HepG2 (cell line): ENCODE measurements around the gene STN1. TPM values are rescaled to one million over a fixed set of nuclear protein-coding genes. Genes with fewer than 3 reads are reported as not detected.

Experiments used
- FOXA1 ChIP-seq, 2 experiments: fragments of 450-650 bp in 1 of 2; sonication (generic) in 1 of 2; formaldehyde crosslinking in 1 of 2; IDR thresholded peaks; 2 replicates each; pipeline versions ENCODE4 v1.4.0 to v1.6.1; 2016 to 2020; ENCODE audit warnings: missing genetic modification reagents in 1 of 2
- FOXA3 ChIP-seq: IDR thresholded peaks from 2 replicates; pipeline ENCODE4 v1.6.1; 2016; ENCODE audit warnings: missing genetic modification reagents, missing compliant biosample characterization
- FUBP1 ChIP-seq: sonication (generic); formaldehyde crosslinking; IDR thresholded peaks from 2 replicates; pipeline ENCODE4 v1.5.1; 2020; ENCODE audit warnings: missing genetic modification reagents, mild to moderate bottlenecking, borderline replicate concordance
- GLMP ChIP-seq: sonication (generic); formaldehyde crosslinking; IDR thresholded peaks from 2 replicates; pipeline ENCODE4 v1.9.0; 2021; ENCODE audit warnings: missing genetic modification reagents, mild to moderate bottlenecking, borderline replicate concordance
- ISL2 ChIP-seq: sonication (generic); formaldehyde crosslinking; IDR thresholded peaks from 2 replicates; pipeline ENCODE4 v1.5.0; 2020; ENCODE audit warnings: missing genetic modification reagents
- JARID2 ChIP-seq: sonication (generic); formaldehyde crosslinking; IDR thresholded peaks from 2 replicates; pipeline ENCODE4 v1.8.1; 2023; ENCODE audit warnings: missing genetic modification reagents, inconsistent platforms; ENCODE audit not compliant: insufficient replicate concordance
- KLF16 ChIP-seq, 2 experiments: sonication (generic) in 1 of 2; formaldehyde crosslinking in 1 of 2; IDR thresholded peaks; 2 replicates each; pipeline versions ENCODE4 v1.6.1 to v1.8.0; 2016 to 2023; ENCODE audit warnings: missing genetic modification reagents in 2 of 2, missing compliant biosample characterization in 1 of 2
- MEF2D ChIP-seq: sonication (generic); formaldehyde crosslinking; IDR thresholded peaks from 2 replicates; pipeline ENCODE4 v1.5.1; 2020; ENCODE audit warnings: mild to moderate bottlenecking, missing genetic modification reagents
- TARDBP ChIP-seq: sonication (generic); formaldehyde crosslinking; IDR thresholded peaks from 2 replicates; pipeline ENCODE4 v1.8.0; 2022; ENCODE audit warnings: mild to moderate bottlenecking, missing genetic modification reagents
- TBX2 ChIP-seq: sonication (generic); formaldehyde crosslinking; IDR thresholded peaks from 2 replicates; pipeline ENCODE4 v1.5.0; 2020; ENCODE audit warnings: missing genetic modification reagents, mild to moderate bottlenecking, borderline replicate concordance
- UBTF ChIP-seq: sonication (generic); formaldehyde crosslinking; IDR thresholded peaks from 2 replicates; pipeline ENCODE4 v1.4.0; 2020; ENCODE audit warnings: mild to moderate bottlenecking, missing genetic modification reagents
- ZBTB46 ChIP-seq: sonication (generic); formaldehyde crosslinking; IDR thresholded peaks from 2 replicates; pipeline ENCODE4 v1.4.0; 2020; ENCODE audit warnings: mild to moderate bottlenecking, missing genetic modification reagents, borderline replicate concordance
- ZFP82 ChIP-seq: sonication (generic); formaldehyde crosslinking; IDR thresholded peaks from 2 replicates; pipeline ENCODE4 v1.5.1; 2020; ENCODE audit warnings: mild to moderate bottlenecking, missing genetic modification reagents, borderline replicate concordance
- ZNF281 ChIP-seq: sonication (generic); formaldehyde crosslinking; IDR thresholded peaks from 2 replicates; pipeline ENCODE4 v1.4.0; 2020; ENCODE audit warnings: missing genetic modification reagents, borderline replicate concordance
- ZNF501 ChIP-seq: sonication (generic); formaldehyde crosslinking; IDR thresholded peaks from 2 replicates; pipeline ENCODE4 v1.5.1; 2020; ENCODE audit warnings: mild to moderate bottlenecking, moderate library complexity, missing genetic modification reagents
- ZNF564 ChIP-seq: sonication (generic); formaldehyde crosslinking; IDR thresholded peaks from 2 replicates; pipeline ENCODE4 v1.8.1; 2023; ENCODE audit warnings: mild to moderate bottlenecking, missing genetic modification reagents
- ZNF570 ChIP-seq: sonication (generic); formaldehyde crosslinking; IDR thresholded peaks from 2 replicates; pipeline ENCODE4 v1.4.0; 2020; ENCODE audit warnings: mild to moderate bottlenecking, missing genetic modification reagents, borderline replicate concordance
- ZNF605 ChIP-seq: sonication (generic); formaldehyde crosslinking; IDR thresholded peaks from 2 replicates; pipeline ENCODE4 v1.8.0; 2022; ENCODE audit warnings: mild to moderate bottlenecking, missing genetic modification reagents
- polyA plus RNA-seq, 8 experiments: library from polyadenylated mRNA; depleted of rRNA in 3 of 8; stranded (reverse) in 7 of 8; unstranded in 1 of 8; fragments of >200 nt; fragmentation: Illumina TruSeq in 4 of 8; extraction: Trizol in 4 of 8; gene quantifications; 2 replicates each; pipeline versions ENCODE4 v1.2.1 to v1.2.3, GENCODE V29; 2011 to 2016; ENCODE audit warnings: low read depth in 4 of 8, missing spikeins in 1 of 8, mixed read lengths in 1 of 8; ENCODE audit not compliant: insufficient read depth in 1 of 8
- total RNA-seq, 5 experiments: library from RNA; depleted of rRNA; stranded (reverse); fragments of >200 nt; fragmentation: Illumina TruSeq; extraction: Trizol; gene quantifications; 2 replicates each; pipeline ENCODE4 v1.2.3, GENCODE V29; 2016; ENCODE audit warnings: low read depth in 1 of 5

Gene STN1
- total and polyA plus RNA-seq, 2 of the 13 experiments (the other 11 are each of a cell fraction or from before 2014, with no cell fraction given) = 17.6 to 22.7 TPM

- peak; percentile 63; the same call in 1 of the 2 replicates for TF ChIP-seq TBX2 (CRISPR knock-in tag)
- peak; percentile 99 for TF ChIP-seq ZNF281
- TF ChIP-seq ZFP82 (CRISPR knock-in tag) = peak; percentile 91; the same call in 1 of the 2 replicates
- peak; percentile 69 for TF ChIP-seq FOXA3 (CRISPR knock-in tag)
- TF ChIP-seq FUBP1 = no peak
- peak; percentile 48; the same call in 1 of the 2 replicates for TF ChIP-seq ISL2
- no peak for TF ChIP-seq GLMP (CRISPR knock-in tag)
- no peak for TF ChIP-seq ZNF570 (CRISPR knock-in tag)
- no peak for TF ChIP-seq ZNF564
- TF ChIP-seq JARID2 (CRISPR knock-in tag) = no peak
- TF ChIP-seq ZNF605 (CRISPR knock-in tag) = peak; percentile 75; the same call in 1 of the 2 replicates
- TF ChIP-seq TARDBP = peak; percentile 48; the same call in 1 of the 2 replicates
- TF ChIP-seq ZNF501 = peak; percentile 51; the same call in 1 of the 2 replicates
- TF ChIP-seq KLF16 (CRISPR knock-in tag; IDR thresholded peaks at IDR 0.05) = peak in 1 of 2 experiments; percentile 77; a peak in 1 of 4 replicates
- no peak for TF ChIP-seq FOXA1 (IDR thresholded peaks at IDR 0.05)
- TF ChIP-seq FOXA1 (CRISPR knock-in tag; IDR thresholded peaks at IDR 0.05) = peak; percentile 42; the same call in 1 of the 2 replicates
- 0 out of 2 replicates have a peak, but pooled peaks have one; percentile 38 for TF ChIP-seq MEF2D
- TF ChIP-seq ZBTB46 (CRISPR knock-in tag) = no peak
- peak; percentile 29; the same call in 1 of the 2 replicates for TF ChIP-seq UBTF
Measured at GRCh38 chr10:103833731-103834365, 84.1 kb downstream of the STN1 start (continued).
